Measurements from ENCODE around the gene SPACA1.

GRCh38 chr6:88062376-88062775 is 14.7 kb downstream of the SPACA1 start:
- no peak for TF ChIP-seq CTCF (IDR thresholded peaks at IDR 0.05)
- TF ChIP-seq POLR2A (IDR thresholded peaks at IDR 0.05): no peak
